Activated CD4-positive, alpha-beta T cell treated with anti-CD3 and anti-CD28 coated beads, Interleukin-2, amount 50 U/mL, for 16 hours (primary cell): ENCODE data around the gene BEX3.
"Not testable (repeated sequence)": the region's sequence is repeated elsewhere in the genome, so short reads cannot be mapped to it uniquely, and the experiment has no call there.

Experiments used
- DNase-seq: peaks from one replicate; pipeline ENCODE4 v3.0.0-alpha.2; 2020

The BEX3 gene

GRCh38 chrX:103376118-103376978, at the start of gene BEX3:
TSS of gene BEX3 (plus strand) at chrX:103376538. CDS start at chrX:103377522, 984 bp downstream.
- DNase-seq, result peak; percentile 30

- no peak for DNase-seq
Measured at GRCh38 chrX:103329991-103330390, 46.3 kb upstream of the BEX3 start, which contains the start of gene TCEAL7. TSS of gene TCEAL7 (plus strand) at chrX:103330239. CDS start at chrX:103331404, 1,165 bp downstream.

GRCh38 chrX:103330681-103331288, 45.6 kb upstream of the BEX3 start:
- no peak for DNase-seq

DNA sequence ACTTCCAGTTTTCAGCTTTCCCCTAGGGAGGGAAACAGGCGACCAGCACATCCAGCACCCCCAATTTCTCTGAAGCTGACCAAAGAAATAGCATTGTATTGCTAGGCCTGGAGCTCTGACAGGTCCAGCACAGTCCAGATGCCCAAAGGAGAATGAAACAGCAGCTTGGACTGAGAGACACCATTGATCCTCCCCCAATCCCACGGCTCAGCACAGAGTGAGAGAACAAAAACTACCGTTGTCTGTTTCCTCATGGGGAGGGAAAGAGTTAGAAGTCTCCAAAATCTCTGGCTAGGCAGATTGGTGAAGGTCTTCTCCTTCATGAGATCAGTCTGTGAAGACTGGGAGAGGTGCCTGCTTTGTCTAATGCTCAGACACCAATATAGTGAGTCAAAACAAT, 37.7 kb upstream of the BEX3 start:
- DNase-seq, result no peak

- peak; percentile 33 for DNase-seq
Measured at GRCh38 chrX:103343105-103343504, 33.2 kb upstream of the BEX3 start.

DNA sequence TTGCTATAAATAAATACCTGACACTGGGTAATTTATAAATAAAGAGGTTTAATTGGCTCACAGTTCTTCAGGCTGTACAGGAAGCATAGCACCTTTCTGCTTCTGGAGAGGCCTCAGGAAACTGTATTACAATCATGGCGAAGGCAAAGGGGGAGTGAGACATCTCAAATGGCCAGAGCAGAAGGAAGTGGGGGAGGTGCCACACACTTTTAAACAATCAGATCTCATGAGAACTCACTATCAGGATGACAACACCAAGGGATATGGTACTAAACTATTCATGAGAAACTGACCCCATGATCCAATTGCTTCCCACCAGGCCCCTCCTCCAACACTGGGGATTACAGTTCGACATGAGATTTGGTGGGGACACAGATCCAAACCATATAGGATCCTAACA, 31.7 kb upstream of the BEX3 start:
- no peak for DNase-seq

- DNase-seq, result no peak
Measured at GRCh38 chrX:103347682-103348397, 28.5 kb upstream of the BEX3 start.

- DNase-seq, result no peak
Measured at GRCh38 chrX:103356130-103356798, 20.1 kb upstream of the BEX3 start, which contains the start of gene TCEAL9. TSS of gene TCEAL9 (plus strand) at chrX:103356506. CDS start at chrX:103357685, 1,179 bp downstream.

GRCh38 chrX:103356858-103357257, 19.5 kb upstream of the BEX3 start:
- DNase-seq, result no peak

- no peak for DNase-seq
Measured at GRCh38 chrX:103357871-103358270, 18.5 kb upstream of the BEX3 start.

- not testable (repeated sequence) for DNase-seq
Measured at GRCh38 chrX:103359605-103360004, 16.7 kb upstream of the BEX3 start.

DNA sequence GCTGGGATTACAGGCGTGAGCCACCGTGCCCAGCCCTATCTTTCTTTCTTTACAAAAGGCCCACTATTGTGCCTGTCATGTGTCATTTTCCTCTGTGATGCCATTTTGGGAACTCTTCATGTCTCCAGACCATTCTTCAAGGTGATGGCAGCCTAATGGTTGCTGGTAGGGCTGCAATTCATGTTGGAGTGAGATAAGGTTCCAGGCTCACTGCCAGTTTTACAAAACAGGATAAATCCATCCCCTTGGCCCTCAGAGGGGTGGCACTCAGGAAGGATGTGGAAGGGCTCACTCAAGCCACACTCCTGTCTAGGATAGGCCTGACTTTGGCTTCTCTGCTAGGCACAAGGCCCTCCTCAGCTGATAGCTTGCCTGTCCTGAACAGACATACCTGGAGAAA, 16.2 kb upstream of the BEX3 start:
- no peak for DNase-seq

- DNase-seq, result no peak
Measured at GRCh38 chrX:103360916-103361315, 15.4 kb upstream of the BEX3 start.

GRCh38 chrX:103361798-103362197, 14.5 kb upstream of the BEX3 start:
- no peak for DNase-seq

DNA sequence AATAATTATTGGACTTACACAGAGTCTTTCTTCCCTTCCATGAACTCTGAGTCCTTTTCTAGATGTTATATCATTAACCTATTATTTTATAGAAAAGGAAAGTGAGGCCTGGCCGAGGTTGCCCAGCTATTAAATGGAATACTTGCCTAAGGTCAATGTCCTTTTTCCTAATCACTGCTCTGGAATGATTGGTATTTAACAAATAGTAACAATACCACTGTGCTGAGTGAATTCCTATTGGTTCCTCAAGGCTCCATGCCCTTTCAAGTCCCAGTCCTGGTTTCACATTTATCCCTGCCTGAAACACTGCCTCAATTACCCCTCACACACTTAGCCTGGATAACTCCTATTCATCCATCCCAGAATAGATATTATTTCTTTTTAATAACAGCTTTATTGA, 13.9 kb upstream of the BEX3 start:
- DNase-seq, result no peak

DNA sequence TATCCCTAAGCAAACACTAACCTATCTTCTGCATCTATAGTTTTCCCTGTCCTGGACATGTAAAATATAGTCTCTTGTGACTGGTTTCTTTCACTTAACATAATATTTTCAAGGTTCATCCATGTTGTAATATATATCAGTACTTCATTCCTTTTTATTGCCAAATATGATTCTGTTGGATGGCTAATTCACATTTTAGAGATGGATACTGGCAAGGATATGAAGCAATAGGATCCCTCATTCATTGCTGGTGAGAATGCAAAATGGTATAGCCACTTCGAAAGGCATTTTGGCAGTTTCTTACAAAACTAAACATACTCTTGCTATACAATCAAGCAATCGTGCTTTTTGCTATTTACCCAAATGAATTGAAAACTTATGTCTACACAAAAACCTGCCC, 13.3 kb upstream of the BEX3 start:
- DNase-seq, result no peak

GRCh38 chrX:103367502-103367901, 8.8 kb upstream of the BEX3 start:
- DNase-seq, result no peak

DNA sequence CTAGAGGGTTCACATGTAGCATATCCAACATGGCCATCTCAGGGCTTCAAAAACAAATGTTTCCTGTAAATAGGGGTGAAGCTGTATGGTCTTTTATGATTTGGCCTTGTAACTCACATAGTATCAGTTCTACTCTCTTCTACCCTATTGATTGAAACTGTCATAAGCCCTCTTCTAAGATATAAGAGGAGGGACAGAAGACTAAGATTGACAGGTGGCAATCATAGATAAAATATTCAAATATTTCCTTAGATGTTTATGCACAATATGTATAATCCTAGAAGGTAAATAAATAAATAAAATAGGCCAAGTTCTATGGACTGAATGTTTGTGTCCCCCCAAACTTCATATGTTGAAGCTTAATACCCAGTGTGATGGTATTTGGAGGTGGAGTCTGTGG, 6.9 kb upstream of the BEX3 start:
- no peak for DNase-seq

DNA sequence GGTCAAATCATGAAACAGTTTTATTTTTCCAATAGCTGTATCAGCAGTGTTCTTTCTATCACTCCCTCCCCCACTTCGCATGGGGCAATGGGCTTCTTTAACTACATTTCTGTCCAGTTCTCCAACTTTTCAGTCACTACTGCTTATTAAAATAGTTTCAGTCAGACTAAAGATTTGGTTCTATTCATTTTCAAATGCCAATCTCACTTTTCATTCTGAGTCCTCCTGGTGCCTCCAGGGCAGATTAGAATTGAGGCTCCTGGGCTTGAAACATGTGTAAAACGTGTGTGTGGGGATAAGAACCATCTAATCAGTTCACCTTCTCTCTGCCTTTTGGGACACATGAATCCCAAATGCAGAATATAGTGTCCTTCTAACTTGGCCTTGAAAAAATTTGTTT, 3.5 kb upstream of the BEX3 start:
- no peak for DNase-seq

GRCh38 chrX:103373581-103373980, 2.8 kb upstream of the BEX3 start:
- DNase-seq, result no peak

GRCh38 chrX:103376979-103377324, 614 bp downstream of the BEX3 start:
- no peak for DNase-seq

- no peak for DNase-seq
Measured at GRCh38 chrX:103378990-103379389, 2.7 kb downstream of the BEX3 start.

DNA sequence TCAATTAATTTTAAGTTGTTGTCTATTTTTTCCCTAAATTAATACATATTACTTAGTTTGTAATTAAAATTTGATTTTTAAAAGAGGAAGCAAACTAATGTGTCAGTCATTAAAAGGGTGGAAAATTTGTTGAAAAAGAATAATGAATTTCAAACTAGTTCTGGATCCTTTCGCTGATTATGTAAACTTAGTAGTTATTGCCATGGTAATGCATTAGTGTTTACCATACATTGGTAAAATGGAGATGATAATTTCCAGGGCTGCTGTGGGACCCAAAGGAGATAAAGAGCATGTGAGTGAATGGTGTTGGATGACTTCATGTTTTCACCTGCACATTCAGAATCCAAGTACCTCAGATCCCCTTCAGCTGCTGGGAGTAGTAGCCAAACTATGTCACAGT, 6.5 kb downstream of the BEX3 start:
- DNase-seq, result no peak
